Spleen (tissue), 11 donors: ENCODE measurements around the gene CFP. TPM values are rescaled to one million over a fixed set of nuclear protein-coding genes. Genes with fewer than 3 reads are reported as not detected.
A peak's percentile ranks its signal among the peaks of the same experiment; 100 is the strongest.

Experiments
- DNase-seq: peaks from one replicate; pipeline ENCODE4 v3.0.0-alpha.2; 2020
- H3K27ac ChIP-seq, 8 donors: fragments of 200-600 bp; sonication (generic) in 7 of 8; 1 replicate in 4 of 8; 2 replicates in 4 of 8; pipeline versions ENCODE4 v1.5.0 to v1.8.0; 2016 to 2021; ENCODE audit warnings: inconsistent platforms in 4 of 8, mild to moderate bottlenecking in 4 of 8, moderate library complexity in 1 of 8
- H3K27me3 ChIP-seq, 7 donors: fragments of 200-600 bp; sonication (generic) in 6 of 7; replicated peaks in 1 of 7; 1 replicate in 4 of 7; 2 replicates in 3 of 7; pipeline versions ENCODE4 v1.5.0 to v1.8.0; 2016 to 2021; ENCODE audit warnings: inconsistent platforms in 3 of 7, mild to moderate bottlenecking in 1 of 7
- H3K36me3 ChIP-seq, 6 donors: fragments of 200-600 bp; sonication (generic) in 5 of 6; 1 replicate in 4 of 6; 2 replicates in 2 of 6; pipeline versions ENCODE4 v1.5.0 to v1.8.0; 2016 to 2021; ENCODE audit warnings: inconsistent platforms in 2 of 6
- H3K4me1 ChIP-seq, 6 donors: fragments of 200-600 bp; sonication (generic) in 5 of 6; 1 replicate in 3 of 6; 2 replicates in 3 of 6; pipeline versions ENCODE4 v1.5.0 to v1.8.0; 2016 to 2021; ENCODE audit warnings: inconsistent platforms in 3 of 6
- H3K4me3 ChIP-seq, 8 donors: fragments of 200-600 bp; sonication (generic) in 7 of 8; 1 replicate in 4 of 8; 2 replicates in 4 of 8; pipeline versions ENCODE4 v1.5.0 to v1.8.0; 2016 to 2021; ENCODE audit warnings: inconsistent platforms in 4 of 8, mild to moderate bottlenecking in 4 of 8, moderate library complexity in 2 of 8
- H3K9me3 ChIP-seq, 8 donors: fragments of 200-600 bp; sonication (generic) in 7 of 8; 1 replicate in 4 of 8; 2 replicates in 4 of 8; pipeline versions ENCODE4 v1.5.0 to v1.8.0; 2016 to 2021; ENCODE audit warnings: inconsistent platforms in 4 of 8
- POLR2A ChIP-seq, 3 donors: fragments of 450-650 bp; IDR thresholded peaks; one replicate each; pipeline ENCODE4 v1.5.1; 2017; ENCODE audit warnings: antibody characterized with exemption in 3 of 3, mild to moderate bottlenecking in 1 of 3
- POLR2AphosphoS5 ChIP-seq, 3 donors: sonication (generic); formaldehyde crosslinking; IDR thresholded peaks; one replicate each; pipeline ENCODE4 v1.5.1; 2017; ENCODE audit warnings: antibody characterized with exemption in 3 of 3
- WGBS, 5 donors: extraction: QIAGEN DNeasy Blood & Tissue Kit in 3 of 5; methylation state at CpG; one replicate each; pipeline versions ENCODE4 v1.1.5 to v1.1.7; 2013 to 2018; 5-methylcytosine and 5-hydroxymethylcytosine counted together
- intact Hi-C: fragments of 100-400 bp; cut with DNase I; formaldehyde crosslinking; loops from one replicate; pipeline ENCODE4 v1.15.0; 2023; ENCODE audit warnings: low total_unique reads
- polyA plus RNA-seq, 3 donors: library from polyadenylated mRNA; stranded (reverse); fragments of 200-250 nt; gene quantifications; one replicate each; pipeline ENCODE4 v1.2.1, GENCODE V29; 2013
- total RNA-seq, 7 donors: library from RNA; depleted of rRNA in 3 of 7; stranded (reverse); fragments of >200 nt in 3 of 7; fragmentation: NEBNext Ultra II Directional in 4 of 7; extraction: Animal tissue kit (Norgen Biotek cat#: 25700) in 4 of 7; gene quantifications; one replicate each; pipeline versions ENCODE4 v1.1.0 to v1.2.1, GENCODE V29; 2016 to 2021
- TF ChIP-seq, protein P1 (sequence below), 11 experiments: fragments of 200-600 bp in 7 of 11; fragments of 450-650 bp in 4 of 11; sonication (generic) in 4 of 11; IDR thresholded peaks in 8 of 11; conservative IDR thresholded peaks in 3 of 11; 1 replicate in 7 of 11; 2 replicates in 4 of 11; pipeline versions ENCODE4 v1.4.0 to v1.8.0; 2016 to 2021; ENCODE audit warnings: antibody characterized with exemption in 11 of 11, inconsistent platforms in 4 of 11, mild to moderate bottlenecking in 1 of 11
- donor health status: healthy with polysubstance abuse.
- donor health status: DM: no; HTN: no; CAD: no; lungs with moderate emphysema.
- donor health status: DM: no; HTN: no; CAD: no.
- donor health status: Bipolar disorder and iron deficiency.
- donor health status: healthy.
- donor health status: DM: no; HTN: no; CAD: no.
- donor health status: DM: yes; HTN: yes; CAD: no.

Gene CFP
- total and polyA plus RNA-seq, 10 donors = 25.3 to 180 (median 115) TPM

DNA sequence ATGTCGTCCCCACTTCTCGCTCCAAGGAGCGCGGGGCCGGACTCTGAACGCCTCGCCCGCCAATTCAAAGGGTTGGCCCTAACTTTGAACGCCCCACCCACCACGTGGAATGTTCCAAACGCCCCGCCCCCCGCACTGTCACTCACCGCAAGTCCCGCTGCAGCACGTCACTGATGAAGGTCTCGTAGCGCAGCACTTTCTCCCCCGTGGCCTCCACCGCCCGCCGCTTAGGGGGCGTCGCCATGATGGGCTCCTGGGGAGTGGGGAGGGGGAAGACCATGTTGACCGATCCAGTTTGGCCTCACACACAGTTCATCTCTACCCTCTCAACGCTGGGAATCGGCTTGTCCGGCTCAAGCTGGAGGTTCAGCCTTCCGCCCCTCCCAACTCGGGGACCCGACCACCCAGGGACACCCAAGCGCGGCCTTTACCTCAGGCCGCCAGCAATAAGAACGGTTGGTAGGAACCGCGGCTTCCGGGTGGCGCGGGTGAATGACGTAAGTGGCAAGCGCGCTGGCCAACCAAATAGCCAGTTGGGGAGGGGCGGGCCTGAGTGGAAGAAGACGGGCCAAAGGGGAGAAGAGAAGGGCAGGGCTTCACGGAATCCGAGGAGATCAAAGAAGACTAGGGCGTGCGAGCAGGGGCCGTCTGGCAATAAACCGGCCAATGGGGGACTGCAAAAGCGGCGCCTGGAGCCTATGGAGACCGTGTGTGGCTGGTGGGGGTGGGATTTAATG lies 29.1 kb upstream of the CFP start, which contains the start of gene UXT:
UXT (minus strand) TSS at position 497 of the 737 bp plus-strand sequence; CDS start at position 244, 253 bp downstream.
- Histone ChIP-seq H3K27me3 (no peaks in the 10 kb centered on the region), H3K27ac (peak within 1 kb of the TSS; percentile 77 to 97 (median 95)), H3K4me3 (peak within 1 kb of the TSS; percentile 22 to 72 (median 54)), H3K9me3 (no peaks in the 10 kb centered on the region), H3K4me1 (peaks cover 0 to 25% (median 12%) of the 10 kb centered on the region in 6 donors), H3K36me3 (peaks cover 0 to 39% (median 13%) of the 10 kb centered on the region in 6 donors)
- TF ChIP-seq POLR2A (IDR thresholded peaks at IDR 0.05) (peak in 2 of 3 donors; percentile 10 to 67), POLR2AphosphoS5 (IDR thresholded peaks at IDR 0.05) (peak; percentile 94 to 96 (median 94))
- TF ChIP-seq, protein P1, sequence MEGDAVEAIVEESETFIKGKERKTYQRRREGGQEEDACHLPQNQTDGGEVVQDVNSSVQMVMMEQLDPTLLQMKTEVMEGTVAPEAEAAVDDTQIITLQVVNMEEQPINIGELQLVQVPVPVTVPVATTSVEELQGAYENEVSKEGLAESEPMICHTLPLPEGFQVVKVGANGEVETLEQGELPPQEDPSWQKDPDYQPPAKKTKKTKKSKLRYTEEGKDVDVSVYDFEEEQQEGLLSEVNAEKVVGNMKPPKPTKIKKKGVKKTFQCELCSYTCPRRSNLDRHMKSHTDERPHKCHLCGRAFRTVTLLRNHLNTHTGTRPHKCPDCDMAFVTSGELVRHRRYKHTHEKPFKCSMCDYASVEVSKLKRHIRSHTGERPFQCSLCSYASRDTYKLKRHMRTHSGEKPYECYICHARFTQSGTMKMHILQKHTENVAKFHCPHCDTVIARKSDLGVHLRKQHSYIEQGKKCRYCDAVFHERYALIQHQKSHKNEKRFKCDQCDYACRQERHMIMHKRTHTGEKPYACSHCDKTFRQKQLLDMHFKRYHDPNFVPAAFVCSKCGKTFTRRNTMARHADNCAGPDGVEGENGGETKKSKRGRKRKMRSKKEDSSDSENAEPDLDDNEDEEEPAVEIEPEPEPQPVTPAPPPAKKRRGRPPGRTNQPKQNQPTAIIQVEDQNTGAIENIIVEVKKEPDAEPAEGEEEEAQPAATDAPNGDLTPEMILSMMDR (IDR thresholded peaks at IDR 0.05 in 8 of 11, conservative IDR thresholded peaks at IDR 0.05 in 3 of 11) = no peak
- peak; percentile 96 for DNase-seq
- intact Hi-C loops = no loop called here
- WGBS, 5 donors = 0 to 45% (median 1%) methylated on average over 20 to 54 of the region's 54 CpGs

DNA sequence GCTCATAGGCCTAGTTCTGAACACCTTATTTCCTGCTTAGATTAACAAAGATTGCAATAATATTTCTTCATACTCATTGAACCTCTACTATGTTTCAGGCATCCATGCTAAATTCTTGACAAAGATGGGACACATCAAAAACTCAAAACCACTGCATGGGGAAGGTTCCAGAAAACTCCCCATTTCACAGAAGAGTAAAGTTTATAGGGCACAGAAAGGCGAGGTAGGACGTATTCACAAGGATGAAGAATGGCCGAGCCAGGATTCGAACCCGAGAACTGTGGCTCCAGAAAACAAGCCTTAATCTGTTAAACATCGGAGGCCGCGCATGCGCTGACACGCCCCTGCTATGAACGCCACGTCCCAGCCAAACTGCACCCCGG lies 28.6 kb upstream of the CFP start:
- TF ChIP-seq, protein P1 (IDR thresholded peaks at IDR 0.05 in 8 of 11, conservative IDR thresholded peaks at IDR 0.05 in 3 of 11) = no peak
- TF ChIP-seq POLR2A (IDR thresholded peaks at IDR 0.05) = no peak
- TF ChIP-seq POLR2AphosphoS5 (IDR thresholded peaks at IDR 0.05) = no peak

DNA sequence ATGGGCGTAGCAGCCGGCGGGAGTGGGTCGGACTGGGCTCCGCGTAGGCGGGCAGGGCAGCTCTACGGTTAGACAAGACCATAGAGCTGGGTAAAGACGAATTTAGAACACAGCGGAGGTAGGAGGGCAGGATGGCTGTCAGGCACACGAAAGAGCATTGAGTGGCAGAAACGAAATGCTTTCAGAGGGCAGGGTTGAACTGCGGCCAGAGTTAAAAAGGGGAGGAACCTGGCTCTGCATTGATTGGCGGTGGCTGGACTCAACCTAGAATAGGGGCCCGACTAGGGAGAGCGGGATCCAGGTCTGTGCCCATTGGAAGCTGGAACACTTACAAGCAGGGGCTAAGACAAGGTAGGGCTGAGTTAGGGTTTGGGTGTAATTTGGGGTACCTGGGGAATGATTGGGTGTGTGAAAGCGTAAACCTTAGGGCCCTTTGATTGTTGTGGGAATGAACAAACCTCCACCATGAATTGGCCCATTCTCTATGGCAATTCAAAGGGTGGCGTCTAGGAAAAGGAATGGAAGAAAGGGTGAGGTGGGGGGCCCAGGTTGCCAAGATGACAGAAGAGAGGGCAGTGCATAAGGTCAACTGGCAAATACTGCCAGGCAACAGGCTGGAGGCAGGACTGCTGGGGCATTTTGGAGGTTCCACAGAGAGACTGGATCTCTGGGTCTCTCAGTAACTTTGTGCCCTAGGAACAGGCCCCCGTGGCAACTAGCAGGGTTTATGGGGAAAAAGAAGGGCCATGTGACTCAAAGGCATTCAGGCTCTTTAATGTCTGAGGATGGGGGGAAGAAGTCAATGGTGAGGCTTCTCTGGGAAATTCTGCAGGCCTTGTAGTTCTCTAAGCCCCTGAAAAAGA lies 21.5 kb upstream of the CFP start:
- H3K27me3 ChIP-seq = no peaks in the 10 kb centered on the region
- peak overlapping the region in 6 of 8 donors; percentile 32 to 81 (median 58) for H3K4me3 ChIP-seq
- H3K27ac ChIP-seq = peak overlapping the region; percentile 15 to 93 (median 87)
- intact Hi-C loops = no loop called here
- peaks cover 0 to 32% (median 19%) of the 10 kb centered on the region in 6 donors for H3K4me1 ChIP-seq
- no peaks in the 10 kb centered on the region for H3K9me3 ChIP-seq
- WGBS, 5 donors = 16 to 47% (median 19%) methylated on average over 18 to 19 of the region's 19 CpGs
- peaks cover 0 to 48% (median 4%) of the 10 kb centered on the region in 6 donors for H3K36me3 ChIP-seq
- TF ChIP-seq POLR2A (IDR thresholded peaks at IDR 0.05) = no peak
- TF ChIP-seq, protein P1 (IDR thresholded peaks at IDR 0.05 in 8 of 11, conservative IDR thresholded peaks at IDR 0.05 in 3 of 11) = peak in 1 of 11 experiments; percentile 3
- DNase-seq = no peak

More for the DNA sequence above, 28.6 kb upstream of the CFP start:
- Histone ChIP-seq H3K9me3 (no peaks in the 10 kb centered on the region), H3K27me3 (no peaks in the 10 kb centered on the region), H3K27ac (peak overlapping the region in 7 of 8 donors; percentile 91 to 97 (median 95)), H3K36me3 (peaks cover 0 to 45% (median 13%) of the 10 kb centered on the region in 6 donors), H3K4me1 (peaks cover 0 to 25% (median 12%) of the 10 kb centered on the region in 6 donors), H3K4me3 (peak overlapping the region in 7 of 8 donors; percentile 22 to 72 (median 54))
- 0 to 38% (median 2%) methylated on average over 4 to 13 of the region's 13 CpGs for WGBS, 5 donors
- no peak for DNase-seq
- intact Hi-C loops = no loop called here
